IMR-90 (cell line): ENCODE results near the gene ANKFY1. TPM values are rescaled to one million over a fixed set of nuclear protein-coding genes. Genes with fewer than 3 reads are reported as not detected.

Experiments used
- ATAC-seq: fragments of 200-7000 bp; cut with Tn5 transposase; 2 replicates; pipeline ENCODE4 v1.9.1; 2020; ENCODE audit warnings: low read depth, mild to moderate bottlenecking, moderate library complexity
- BruUV-seq: library from RNA; stranded (reverse); fragments of 400-500 nt; replicated peaks from 2 replicates; lab custom pipeline; 2021; lab: Mats Ljungman, UMichigan
- CTCF ChIA-PET: fragments of 300-600 bp; formaldehyde crosslinking; extraction: SDS; loops from one replicate; lab custom pipeline; 2021; ENCODE audit warnings: antibody characterized with exemption; lab: Yijun Ruan, JAX
- POLR2A ChIA-PET: fragments of 300-600 bp; sonication (Branson Sonifier 250); formaldehyde crosslinking; loops from one replicate; lab custom pipeline; 2022; ENCODE audit warnings: antibody characterized with exemption; ENCODE audit not compliant: unreplicated experiment; lab: Charles Lee
- DNase-seq: peaks from one replicate; pipeline ENCODE4 v3.0.0; 2013
- H2AFZ ChIP-seq: replicated peaks from 2 replicates; pipeline ENCODE3; 2013; ENCODE audit warnings: low read length, mild to moderate bottlenecking; ENCODE audit not compliant: poor library complexity
- H2AK5ac ChIP-seq: 2 replicates; pipeline ENCODE4 v1.6.1; 2013; ENCODE audit warnings: low read depth, low read length, inconsistent platforms
- H2AK9ac ChIP-seq: replicated peaks from 2 replicates; pipeline ENCODE3; 2013; ENCODE audit warnings: mild to moderate bottlenecking, low read depth, low read length, moderate library complexity; ENCODE audit not compliant: poor library complexity
- H2BK120ac ChIP-seq: 2 replicates; pipeline ENCODE4 v1.6.1; 2013; ENCODE audit warnings: low read depth, low read length, inconsistent platforms
- H2BK15ac ChIP-seq: 3 replicates; pipeline ENCODE4 v1.6.1; 2013; ENCODE audit warnings: low read depth, low read length, inconsistent platforms
- H2BK20ac ChIP-seq: 2 replicates; pipeline ENCODE4 v1.6.1; 2013; ENCODE audit warnings: low read depth, mild to moderate bottlenecking, inconsistent platforms, low read length, moderate library complexity
- H2BK5ac ChIP-seq: 2 replicates; pipeline ENCODE4 v1.6.1; 2013; ENCODE audit warnings: mild to moderate bottlenecking, low read depth, low read length, inconsistent platforms; ENCODE audit not compliant: poor library complexity, severe bottlenecking
- H3K14ac ChIP-seq: replicated peaks from 2 replicates; pipeline ENCODE4 v1.6.1; 2013; ENCODE audit warnings: low read depth, low read length, inconsistent platforms
- H3K18ac ChIP-seq: 2 replicates; pipeline ENCODE4 v1.6.1; 2013; ENCODE audit warnings: low read depth, low read length, control low read depth
- H3K23ac ChIP-seq: 2 replicates; pipeline ENCODE4 v1.6.1; 2013; ENCODE audit warnings: low read depth, low read length, inconsistent platforms
- H3K27ac ChIP-seq: 2 replicates; pipeline ENCODE4 v1.5.1; 2013; ENCODE audit warnings: mild to moderate bottlenecking, control low read depth, low read length; ENCODE audit not compliant: insufficient read depth
- H3K27me3 ChIP-seq: 2 replicates; pipeline ENCODE4 v1.6.1; 2013; ENCODE audit warnings: low read length; ENCODE audit not compliant: control insufficient read depth, insufficient read depth
- H3K36me3 ChIP-seq: 2 replicates; pipeline ENCODE4 v1.6.1; 2013; ENCODE audit warnings: low read length, mixed read lengths; ENCODE audit not compliant: control insufficient read depth, insufficient read depth
- H3K4ac ChIP-seq: 2 replicates; pipeline ENCODE4 v1.6.1; 2013; ENCODE audit warnings: low read depth, low read length, inconsistent platforms
- H3K4me1 ChIP-seq: 2 replicates; pipeline ENCODE4 v1.6.1; 2013; ENCODE audit warnings: low read length, mixed read lengths; ENCODE audit not compliant: control insufficient read depth, insufficient read depth
- H3K4me2 ChIP-seq: 2 replicates; pipeline ENCODE4 v1.6.1; 2013; ENCODE audit warnings: low read depth, mild to moderate bottlenecking, control low read depth, low read length, moderate library complexity
- H3K4me3 ChIP-seq: 2 replicates; pipeline ENCODE4 v1.5.1; 2013; ENCODE audit warnings: low read depth, mild to moderate bottlenecking, control low read depth, low read length, moderate library complexity; ENCODE audit not compliant: insufficient read depth
- H3K56ac ChIP-seq: 2 replicates; pipeline ENCODE4 v1.6.1; 2013; ENCODE audit warnings: low read length, inconsistent platforms; ENCODE audit not compliant: insufficient read depth; ENCODE audit errors: extremely low read depth
- H3K79me1 ChIP-seq, 2 experiments: 2 replicates each; pipeline ENCODE4 v1.6.1; 2013; ENCODE audit warnings: low read length in 2 of 2, inconsistent platforms in 1 of 2, low read depth in 1 of 2
- H3K9ac ChIP-seq: 2 replicates; pipeline ENCODE4 v1.6.1; 2013; ENCODE audit warnings: low read depth, low read length, control low read depth
- H3K9me1 ChIP-seq: 2 replicates; pipeline ENCODE4 v1.6.1; 2013; ENCODE audit warnings: low read length, inconsistent platforms; ENCODE audit not compliant: insufficient read depth
- H3K9me3 ChIP-seq: 2 replicates; pipeline ENCODE4 v1.6.1; 2013; ENCODE audit warnings: low read length; ENCODE audit not compliant: control insufficient read depth, insufficient read depth
- H4K20me1 ChIP-seq: 2 replicates; pipeline ENCODE4 v1.6.1; 2013; ENCODE audit warnings: low read length, inconsistent platforms; ENCODE audit not compliant: insufficient read depth
- H4K5ac ChIP-seq: 2 replicates; pipeline ENCODE4 v1.6.1; 2013; ENCODE audit warnings: mild to moderate bottlenecking, low read depth, low read length, control low read depth
- H4K8ac ChIP-seq, 2 experiments: 2 replicates each; pipeline ENCODE4 v1.6.1; 2013; ENCODE audit warnings: low read depth in 2 of 2, low read length in 2 of 2, control low read depth in 1 of 2, inconsistent platforms in 1 of 2
- H4K91ac ChIP-seq: 2 replicates; pipeline ENCODE4 v1.6.1; 2013; ENCODE audit warnings: low read depth, low read length, inconsistent platforms; ENCODE audit not compliant: insufficient read depth
- BHLHE40 ChIP-seq: fragments of 150-350 bp; IDR thresholded peaks from 2 replicates; pipeline ENCODE4 v1.6.1; 2016; ENCODE audit warnings: mild to moderate bottlenecking, low read depth, low read length
- CEBPB ChIP-seq: IDR thresholded peaks from 2 replicates; pipeline ENCODE4 v1.6.1; 2012; ENCODE audit warnings: low read depth, low read length, improper control_type of control experiment
- CHD1 ChIP-seq: IDR thresholded peaks from 2 replicates; pipeline ENCODE4 v1.6.1; 2012; ENCODE audit warnings: low read depth, low read length, improper control_type of control experiment
- CTCF ChIP-seq: conservative IDR thresholded peaks from 2 replicates; pipeline ENCODE4 v1.5.1; 2012; ENCODE audit warnings: mild to moderate bottlenecking, low read depth, low read length, improper control_type of control experiment
- ELK1 ChIP-seq: fragments of 150-350 bp; IDR thresholded peaks from 2 replicates; pipeline ENCODE4 v1.6.1; 2016; ENCODE audit warnings: low read depth, mild to moderate bottlenecking, low read length, moderate library complexity, borderline replicate concordance
- FOS ChIP-seq: fragments of 150-350 bp; IDR thresholded peaks from 2 replicates; pipeline ENCODE4 v1.6.1; 2016; ENCODE audit warnings: low read depth, low read length
- MAFK ChIP-seq: IDR thresholded peaks from 2 replicates; pipeline ENCODE4 v1.6.1; 2012; ENCODE audit warnings: low read depth, low read length, improper control_type of control experiment
- MAZ ChIP-seq: IDR thresholded peaks from 2 replicates; pipeline ENCODE4 v1.6.1; 2012; ENCODE audit warnings: low read depth, mild to moderate bottlenecking, low read length, improper control_type of control experiment, moderate library complexity, borderline replicate concordance
- MXI1 ChIP-seq: IDR thresholded peaks from 2 replicates; pipeline ENCODE4 v1.6.1; 2012; ENCODE audit warnings: low read depth, mild to moderate bottlenecking, low read length, moderate library complexity, borderline replicate concordance
- NFE2L2 ChIP-seq: fragments of 150-350 bp; IDR thresholded peaks from 2 replicates; pipeline ENCODE4 v1.6.1; 2016; ENCODE audit warnings: low read depth, mild to moderate bottlenecking, low read length
- POLR2A ChIP-seq: IDR thresholded peaks from 2 replicates; pipeline ENCODE4 v1.6.1; 2012; ENCODE audit warnings: mild to moderate bottlenecking, low read depth, low read length
- RAD21 ChIP-seq: IDR thresholded peaks from 2 replicates; pipeline ENCODE4 v1.6.1; 2012; ENCODE audit warnings: low read length, improper control_type of control experiment
- RCOR1 ChIP-seq: IDR thresholded peaks from 2 replicates; pipeline ENCODE4 v1.6.1; 2012; ENCODE audit warnings: mild to moderate bottlenecking, low read length, improper control_type of control experiment; ENCODE audit not compliant: insufficient replicate concordance
- RFX5 ChIP-seq: IDR thresholded peaks from 2 replicates; pipeline ENCODE4 v1.8.0; 2012; ENCODE audit warnings: low read depth, mild to moderate bottlenecking, low read length, moderate library complexity
- SMC3 ChIP-seq: fragments of 150-350 bp; IDR thresholded peaks from 2 replicates; pipeline ENCODE4 v1.6.1; 2016; ENCODE audit warnings: low read depth, mild to moderate bottlenecking, antibody characterized with exemption, low read length, moderate library complexity
- USF2 ChIP-seq: fragments of 150-350 bp; IDR thresholded peaks from 2 replicates; pipeline ENCODE4 v1.6.1; 2017; ENCODE audit warnings: mild to moderate bottlenecking, antibody characterized with exemption, low read length, low read depth
- WGBS, 2 experiments: methylation state at CpG; one replicate each; pipeline versions ENCODE4 v1.1.5 to v1.1.7; 2013; ENCODE audit warnings: missing lambda C conversion rate in 2 of 2; ENCODE audit not compliant: insufficient read length in 1 of 2; ENCODE audit errors: extremely low coverage in 2 of 2; 5-methylcytosine and 5-hydroxymethylcytosine counted together
- dilution Hi-C: fragments of 300-500 bp; cut with HindIII; formaldehyde crosslinking; loops from one replicate; pipeline ENCODE4 v1.14.3; 2018; ENCODE audit warnings: low sequenced_read_pairs; ENCODE audit not compliant: unreplicated experiment
- in situ Hi-C: fragments of 300-500 bp; cut with MboI; formaldehyde crosslinking; loops from 3 replicates; pipeline ENCODE4 v1.14.3; 2019; ENCODE audit warnings: low sequenced_read_pairs, inconsistent platforms, mixed read lengths
- intact Hi-C: fragments of 100-400 bp; cut with micrococcal nuclease; formaldehyde crosslinking; loops from 2 replicates; pipeline ENCODE4 v1.10.0; 2022
- polyA plus RNA-seq, 3 experiments: library from polyadenylated mRNA; depleted of rRNA; stranded (reverse); fragments of >200 nt; gene quantifications; 2 replicates each; pipeline ENCODE4 v1.2.3, GENCODE V29; 2012; ENCODE audit warnings: low replicate concordance in 1 of 3
- total RNA-seq: library from RNA; depleted of rRNA; stranded (reverse); fragments of >200 nt; gene quantifications from 2 replicates; pipeline ENCODE4 v1.2.3, GENCODE V29; 2012

The ANKFY1 gene
- total and polyA plus RNA-seq, 2 of the 4 experiments (the other 2 are of a cell fraction), result 32.3 to 48.9 TPM

GRCh38 chr17:4146641-4147040 lies 117.1 kb downstream of the ANKFY1 start:
- Histone ChIP-seq H3K9me3 (no peaks in the 10 kb centered on the region), H3K4me2 (no peak overlapping the region), H2BK120ac (no peak overlapping the region), H3K9me1 (peaks cover 7% of the 10 kb centered on the region; the same call in 1 of the 2 replicates), H3K4me1 (peaks cover 4% of the 10 kb centered on the region), H3K4me3 (no peak overlapping the region), H4K20me1 (peaks cover 6% of the 10 kb centered on the region; the same call in 1 of the 2 replicates), H3K14ac (no peak overlapping the region), H2AK5ac (no peak overlapping the region), H3K27ac (no peak overlapping the region), H3K56ac (no peak overlapping the region), H3K36me3 (peaks cover 3% of the 10 kb centered on the region; the same call in 1 of the 2 replicates), H2BK5ac (no peak overlapping the region), H4K91ac (no peak overlapping the region), H3K23ac (no peak overlapping the region), H3K9ac (no peak overlapping the region), H3K4ac (no peak overlapping the region), H2BK20ac (no peak overlapping the region), H3K18ac (no peak overlapping the region), H4K8ac (no peak overlapping the region), H2BK15ac (no peak overlapping the region), H2AK9ac (no peak overlapping the region), H4K5ac (no peak overlapping the region), H3K79me1 (peaks cover 8 to 25% of the 10 kb centered on the region in 2 experiments), H2AFZ (no peak overlapping the region), H3K27me3 (no peaks in the 10 kb centered on the region)
- dilution Hi-C loops, result no loop called here
- no TSS peak for BruUV-seq
- no CpG with 5 or more reads among the region's 5 CpGs for WGBS, 2 experiments
- POLR2A ChIA-PET, result no interaction called here
- DNase-seq (no peak), ATAC-seq (no peak)
- intact Hi-C loops, result no loop called here
- CTCF ChIA-PET, result no interaction called here
- TF ChIP-seq POLR2A, result no peak
- no peak for TF ChIP-seq RFX5
- no peak for TF ChIP-seq NFE2L2
- TF ChIP-seq BHLHE40, result no peak
- no peak for TF ChIP-seq MAZ
- no peak for TF ChIP-seq CEBPB
- no peak for TF ChIP-seq ELK1
- no peak for TF ChIP-seq SMC3
- TF ChIP-seq FOS, result no peak
- no peak for TF ChIP-seq RCOR1
- TF ChIP-seq USF2, result no peak
- TF ChIP-seq CHD1, result no peak
- TF ChIP-seq MXI1, result no peak
- no peak for TF ChIP-seq MAFK
- TF ChIP-seq RAD21, result no peak
- no peak for TF ChIP-seq CTCF
- in situ Hi-C loops, result no loop called here
